IPS-NIHi11 (cell line): Measurements from ENCODE around the gene MRPL11.

Source experiments
- DNase-seq: peaks from one replicate; pipeline ENCODE4 v3.0.0; 2012; ENCODE audit warnings: mixed read lengths, low spot score

Gene MRPL11

DNA sequence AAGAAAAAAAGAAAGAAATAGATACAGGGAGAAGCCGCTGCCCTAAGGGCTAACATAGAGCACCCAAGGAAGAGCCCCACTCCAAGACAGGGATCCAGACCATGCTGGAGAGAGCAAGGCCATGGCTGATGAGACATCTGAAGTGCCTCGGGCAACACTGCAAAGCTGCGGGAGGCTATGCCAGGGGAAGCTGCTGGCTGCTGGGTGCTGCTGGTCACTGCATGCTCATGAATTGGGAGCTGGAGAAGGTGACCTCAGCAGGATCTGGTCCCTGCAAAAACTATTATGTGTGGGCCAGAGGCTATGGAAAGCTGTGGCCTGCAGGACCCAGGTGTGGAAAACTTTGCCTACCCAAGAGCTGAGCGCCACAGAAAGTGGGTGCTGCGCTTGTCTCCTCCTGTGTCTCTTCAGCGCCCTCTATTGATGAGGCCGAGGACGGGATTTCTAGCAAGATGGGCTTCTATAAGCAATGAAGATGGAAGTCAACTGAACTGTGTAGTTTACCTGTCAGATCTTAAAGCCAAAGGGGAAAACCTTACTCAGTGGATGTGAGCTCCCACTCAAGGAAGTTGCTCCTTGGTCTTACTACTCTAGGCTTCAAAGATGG lies 49.8 kb downstream of the MRPL11 start:
- DNase-seq = peak; percentile 66

DNA sequence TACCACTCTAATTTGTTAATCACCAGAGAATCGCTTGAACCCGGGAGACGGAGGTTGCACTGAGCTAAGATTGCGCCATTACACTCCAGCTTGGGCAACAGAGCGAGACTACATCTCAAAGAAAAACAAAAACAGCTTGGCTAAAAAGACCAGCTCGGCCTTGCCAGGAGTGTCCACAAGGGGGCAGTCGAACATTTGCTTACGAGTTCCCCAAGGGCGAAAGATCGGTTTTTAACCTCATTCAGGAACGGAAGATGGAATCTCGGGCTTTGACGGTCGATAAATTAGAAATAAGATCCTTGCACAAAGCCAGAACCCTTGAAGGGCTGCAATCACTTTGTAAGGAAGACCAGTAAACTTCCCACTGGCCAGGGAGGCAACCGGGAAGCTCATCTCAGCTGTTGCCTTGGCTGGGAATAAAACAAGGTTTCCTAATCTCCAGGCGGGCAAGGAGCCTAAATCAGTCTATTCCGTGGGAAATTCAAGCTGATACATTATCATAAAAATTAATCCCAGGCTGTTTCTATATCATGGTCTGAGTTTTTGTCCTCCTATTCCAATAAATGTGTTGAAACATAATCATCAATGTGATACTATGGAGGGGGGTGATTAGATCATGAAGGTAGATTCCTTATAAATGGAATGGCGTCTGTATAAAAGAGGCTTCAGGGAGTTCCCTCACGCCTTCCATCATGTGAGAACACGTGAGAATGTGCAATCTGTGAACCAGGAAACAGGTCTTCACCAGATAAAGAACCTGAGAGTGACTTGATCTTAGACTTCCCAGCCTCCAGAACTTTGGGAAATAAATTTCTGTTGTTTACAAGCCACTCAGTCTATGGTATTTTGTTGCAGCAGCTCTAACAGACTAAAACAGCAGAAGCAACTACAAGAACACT lies 52.2 kb downstream of the MRPL11 start:
- peak; percentile 57 for DNase-seq
